Left ventricle myocardium superior (tissue), 1 donor: Measurements from ENCODE around the gene PYY. TPM values are rescaled to one million over a fixed set of nuclear protein-coding genes. Genes with fewer than 3 reads are reported as not detected.
"Not testable (repeated sequence)": the region's sequence is repeated elsewhere in the genome, so short reads cannot be mapped to it uniquely, and the experiment has no call there.

Experiments used
- ATAC-seq: fragments of 200-7000 bp; cut with Tn5 transposase; one replicate; pipeline ENCODE4 v1.9.1; 2020; ENCODE audit warnings: mild to moderate bottlenecking, moderate library complexity
- DNase-seq: peaks from one replicate; pipeline ENCODE4 v3.0.0-alpha.2; 2020
- intact Hi-C: fragments of 100-400 bp; cut with micrococcal nuclease; formaldehyde crosslinking; loops from one replicate; pipeline ENCODE4 v1.11.0; 2022
- long read RNA-seq: library from polyadenylated mRNA; unstranded; transcript quantifications from one replicate; pipeline ENCODE4 v2.0.0, GENCODE V29; 2021
- total RNA-seq: library from RNA; stranded (reverse); fragmentation: NEBNext Ultra II Directional; extraction: Animal tissue kit (Norgen Biotek cat#: 25700); gene quantifications from one replicate; pipeline ENCODE4 v1.2.1, GENCODE V29; 2021
- donor health status: DM: no; HTN: yes; CAD: no; lungs with severe emphysema.

The PYY gene
- not detected for total RNA-seq
- long read RNA-seq, partial matches to known transcripts, result 0 of 1 reads
- long read RNA-seq, other reads (novel, unspliced or antisense), result 1 of 1 reads

- DNase-seq (no peak), ATAC-seq (no peak)
- intact Hi-C loops, result no loop called here
Measured at GRCh38 chr17:43953746-43954145, at the start of gene PYY. Gene PYY, minus strand, starts transcription at chr17:43953940. Its CDS starts 457 bp downstream, at chr17:43953483.

- no peak for DNase-seq
- intact Hi-C loops, result no loop called here
- ATAC-seq, result no peak
Measured at GRCh38 chr17:44002141-44002848, 48.6 kb upstream of the PYY start.

- no peak for ATAC-seq
- intact Hi-C loops, result no loop called here
- no peak for DNase-seq
Measured at GRCh38 chr17:44001461-44001920, 47.8 kb upstream of the PYY start.

GRCh38 chr17:44000871-44001460 lies 47.2 kb upstream of the PYY start:
- intact Hi-C loops, result no loop called here
- ATAC-seq (no peak), DNase-seq (no peak)

GRCh38 chr17:44000141-44000860 lies 46.6 kb upstream of the PYY start:
- ATAC-seq, result no peak
- DNase-seq, result no peak
- intact Hi-C loops, result no loop called here

- no peak for ATAC-seq
- intact Hi-C loops, result loop anchor here (10.0 kb wide), 1 partner anchor 54 kb away; the partner anchor contains the start of gene PPY
Measured at GRCh38 chr17:43999024-43999423, 45.3 kb upstream of the PYY start.

GRCh38 chr17:43998552-43998951 lies 44.8 kb upstream of the PYY start:
- ATAC-seq (no peak), DNase-seq (no peak)
- intact Hi-C loops, result loop anchor here (10.0 kb wide), 1 partner anchor 54 kb away; the partner anchor contains the start of gene PPY

More at GRCh38 chr17:43999024-43999423, 45.3 kb upstream of the PYY start:
- no peak for DNase-seq

GRCh38 chr17:43997180-43997579 lies 43.4 kb upstream of the PYY start:
- DNase-seq, ATAC-seq: not testable (repeated sequence)
- intact Hi-C loops, result loop anchor here (10.0 kb wide), 1 partner anchor 52 kb away; the partner anchor contains the start of gene PPY

- intact Hi-C loops, result loop anchor here (10.0 kb wide), 1 partner anchor 50 kb away; the partner anchor contains the start of gene PPY
- DNase-seq, result no peak
- no peak for ATAC-seq
Measured at GRCh38 chr17:43995150-43995471, 41.4 kb upstream of the PYY start.

- ATAC-seq (peak; percentile 93), DNase-seq (peak; percentile 75)
- intact Hi-C loops, result loop anchor here (10.0 kb wide), 1 partner anchor 50 kb away; the partner anchor contains the start of gene PPY
Measured at GRCh38 chr17:43994272-43995149, 40.8 kb upstream of the PYY start.

- DNase-seq (no peak), ATAC-seq (no peak)
- intact Hi-C loops, result loop anchor here (10.0 kb wide), 1 partner anchor 48 kb away; the partner anchor contains the start of gene PPY
Measured at GRCh38 chr17:43992641-43993040, 38.9 kb upstream of the PYY start.

GRCh38 chr17:43988301-43988700 lies 34.6 kb upstream of the PYY start:
- DNase-seq (no peak), ATAC-seq (no peak)
- intact Hi-C loops, result no loop called here

GRCh38 chr17:43987131-43988021 lies 33.6 kb upstream of the PYY start:
- DNase-seq (no peak), ATAC-seq (peak; percentile 81)
- intact Hi-C loops, result no loop called here

- peak; percentile 78 for ATAC-seq
- peak; percentile 41 for DNase-seq
- intact Hi-C loops, result no loop called here
Measured at GRCh38 chr17:43986225-43986981, 32.7 kb upstream of the PYY start.

- intact Hi-C loops, result no loop called here
- ATAC-seq, result no peak
- DNase-seq, result no peak
Measured at GRCh38 chr17:43984521-43984920, 30.8 kb upstream of the PYY start.

GRCh38 chr17:43983515-43984411 lies 30.0 kb upstream of the PYY start:
- DNase-seq, result peak; percentile 40
- intact Hi-C loops, result no loop called here
- ATAC-seq, result peak; percentile 60
